Psoas muscle (tissue), 8 donors: ENCODE data around the gene MTA3. TPM values are rescaled to one million over a fixed set of nuclear protein-coding genes. Genes with fewer than 3 reads are reported as not detected.

Source experiments
- ATAC-seq, 4 donors: fragments of 200-7000 bp; cut with Tn5 transposase; one replicate each; pipeline ENCODE4 v1.9.1; 2020; ENCODE audit warnings: moderate library complexity in 3 of 4, mild to moderate bottlenecking in 2 of 4
- DNase-seq, 2 donors: peaks; one replicate each; pipeline ENCODE4 v3.0.0-alpha.2; 2020
- H3K27ac ChIP-seq: fragments of 200-600 bp; one replicate; pipeline ENCODE4 v1.8.0; 2022
- H3K27me3 ChIP-seq, 3 donors: fragments of 200-600 bp in 1 of 3; one replicate each; pipeline versions ENCODE4 v1.6.1 to v1.8.0; 2013 to 2022; ENCODE audit warnings: low read length in 2 of 3, mild to moderate bottlenecking in 2 of 3, moderate library complexity in 1 of 3; ENCODE audit not compliant: insufficient read depth in 3 of 3
- H3K36me3 ChIP-seq, 2 donors: fragments of 200-600 bp in 1 of 2; one replicate each; pipeline versions ENCODE4 v1.6.1 to v1.8.0; 2013 to 2022; ENCODE audit warnings: low read depth in 1 of 2, mild to moderate bottlenecking in 1 of 2, moderate library complexity in 1 of 2; ENCODE audit not compliant: insufficient read depth in 1 of 2
- H3K4me1 ChIP-seq: fragments of 200-600 bp; one replicate; pipeline ENCODE4 v1.8.0; 2022
- H3K4me3 ChIP-seq: fragments of 200-600 bp; one replicate; pipeline ENCODE4 v1.8.0; 2022; ENCODE audit warnings: mild to moderate bottlenecking
- H3K9me3 ChIP-seq: fragments of 200-600 bp; one replicate; pipeline ENCODE4 v1.8.0; 2022
- WGBS, 3 donors: extraction: QIAGEN DNeasy Blood & Tissue Kit; methylation state at CpG; one replicate each; pipeline versions ENCODE4 v1.1.6 to v1.1.7; 2013; 5-methylcytosine and 5-hydroxymethylcytosine counted together
- intact Hi-C, 2 donors: fragments of 100-400 bp; cut with DNase I; formaldehyde crosslinking; loops; one replicate each; pipeline versions ENCODE4 v1.11.0 to v1.14.2; 2022
- polyA plus RNA-seq, 3 donors: library from polyadenylated mRNA; stranded (reverse); fragments of 200-250 nt; gene quantifications; one replicate each; pipeline ENCODE4 v1.2.3, GENCODE V29; 2013
- total RNA-seq, 4 donors: library from RNA; stranded (reverse); fragmentation: NEBNext Ultra II Directional in 2 of 4; extraction: Animal tissue kit (Norgen Biotek cat#: 25700) in 2 of 4; gene quantifications; one replicate each; pipeline versions ENCODE4 v1.2.1 to v1.2.4, GENCODE V29; 2021 to 2023
- TF ChIP-seq, protein P1 (sequence below): fragments of 200-600 bp; IDR thresholded peaks from one replicate; pipeline ENCODE4 v1.8.0; 2022; ENCODE audit warnings: antibody characterized with exemption
- donor health status: healthy with polysubstance abuse.
- donor health status: DM: no; HTN: no; CAD: no; lungs with moderate emphysema.
- donor health status: Bipolar disorder and iron deficiency.
- donor health status: healthy.
- donor health status: DM: yes; HTN: yes; CAD: no.
- donor health status: DM: no; HTN: no; CAD: no.
- donor health status: DM: no; HTN: no; CAD: no.
- donor health status: DM: yes; HTN: yes; CAD: no.

The MTA3 gene
- total and polyA plus RNA-seq, 7 donors: 5.3 to 19.8 (median 10.7) TPM

DNA sequence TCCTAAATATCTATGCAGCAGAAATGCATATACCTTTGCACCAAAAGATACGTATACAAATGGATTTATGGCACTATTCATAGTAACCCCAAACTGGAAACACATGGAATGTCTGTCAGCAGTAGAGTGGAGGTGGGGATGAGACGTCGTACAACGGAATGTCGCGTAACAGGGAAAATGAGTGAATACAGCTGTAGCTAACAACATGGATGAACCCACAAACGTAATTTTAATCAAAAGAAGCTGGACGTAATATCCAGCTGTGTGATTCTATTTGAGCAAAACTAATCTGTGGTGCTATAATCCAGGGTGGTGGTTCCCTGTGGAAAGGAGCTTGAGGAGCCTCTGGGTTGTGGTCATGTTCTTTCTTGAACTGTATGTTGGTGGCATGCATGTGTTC lies 89.9 kb downstream of the MTA3 start:
- intact Hi-C loops: no loop called here
- Histone ChIP-seq H3K4me3 (no peak overlapping the region), H3K27ac (no peak overlapping the region), H3K36me3 (peaks cover 0 to 34% of the 10 kb centered on the region in 2 donors), H3K27me3 (no peaks in the 10 kb centered on the region), H3K9me3 (no peaks in the 10 kb centered on the region), H3K4me1 (no peaks in the 10 kb centered on the region)
- 82 to 94% (median 87%) methylated on average over 8 of the region's 8 CpGs for WGBS, 3 donors
- TF ChIP-seq, protein P1, sequence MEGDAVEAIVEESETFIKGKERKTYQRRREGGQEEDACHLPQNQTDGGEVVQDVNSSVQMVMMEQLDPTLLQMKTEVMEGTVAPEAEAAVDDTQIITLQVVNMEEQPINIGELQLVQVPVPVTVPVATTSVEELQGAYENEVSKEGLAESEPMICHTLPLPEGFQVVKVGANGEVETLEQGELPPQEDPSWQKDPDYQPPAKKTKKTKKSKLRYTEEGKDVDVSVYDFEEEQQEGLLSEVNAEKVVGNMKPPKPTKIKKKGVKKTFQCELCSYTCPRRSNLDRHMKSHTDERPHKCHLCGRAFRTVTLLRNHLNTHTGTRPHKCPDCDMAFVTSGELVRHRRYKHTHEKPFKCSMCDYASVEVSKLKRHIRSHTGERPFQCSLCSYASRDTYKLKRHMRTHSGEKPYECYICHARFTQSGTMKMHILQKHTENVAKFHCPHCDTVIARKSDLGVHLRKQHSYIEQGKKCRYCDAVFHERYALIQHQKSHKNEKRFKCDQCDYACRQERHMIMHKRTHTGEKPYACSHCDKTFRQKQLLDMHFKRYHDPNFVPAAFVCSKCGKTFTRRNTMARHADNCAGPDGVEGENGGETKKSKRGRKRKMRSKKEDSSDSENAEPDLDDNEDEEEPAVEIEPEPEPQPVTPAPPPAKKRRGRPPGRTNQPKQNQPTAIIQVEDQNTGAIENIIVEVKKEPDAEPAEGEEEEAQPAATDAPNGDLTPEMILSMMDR: no peak
- ATAC-seq: no peak
- no peak for DNase-seq

DNA sequence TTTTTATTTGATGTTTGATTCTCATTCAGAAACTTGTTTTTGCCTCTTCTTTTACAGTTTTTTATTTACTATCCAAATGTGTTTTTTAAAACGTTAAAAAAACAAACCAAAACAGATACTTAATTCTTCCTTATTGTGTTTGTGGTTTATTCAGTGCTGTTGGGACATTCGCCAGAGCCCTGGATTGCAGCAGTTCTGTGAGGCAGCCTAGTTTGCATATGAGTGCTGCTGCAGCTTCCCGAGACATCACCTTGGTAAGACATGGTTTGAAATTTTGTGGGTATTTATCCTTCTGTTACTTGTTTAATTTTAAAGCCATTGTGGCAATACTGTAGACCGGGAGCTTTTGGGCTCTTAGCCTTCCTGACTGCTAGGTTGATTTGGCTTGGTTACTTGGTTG lies 91.2 kb downstream of the MTA3 start:
- Histone ChIP-seq H3K27me3 (no peaks in the 10 kb centered on the region), H3K4me1 (no peaks in the 10 kb centered on the region), H3K4me3 (no peak overlapping the region), H3K27ac (no peak overlapping the region), H3K36me3 (peaks cover 0 to 34% of the 10 kb centered on the region in 2 donors), H3K9me3 (no peaks in the 10 kb centered on the region)
- DNase-seq (no peak), ATAC-seq (no peak)
- 70 to 75% (median 74%) methylated on average over 4 of the region's 4 CpGs for WGBS, 3 donors
- TF ChIP-seq, protein P1: no peak
- intact Hi-C loops: loop anchor here in 1 of 2 donors (5.0 kb wide), 1 partner anchor 147 kb away; no protein-coding TSS in a partner anchor

DNA sequence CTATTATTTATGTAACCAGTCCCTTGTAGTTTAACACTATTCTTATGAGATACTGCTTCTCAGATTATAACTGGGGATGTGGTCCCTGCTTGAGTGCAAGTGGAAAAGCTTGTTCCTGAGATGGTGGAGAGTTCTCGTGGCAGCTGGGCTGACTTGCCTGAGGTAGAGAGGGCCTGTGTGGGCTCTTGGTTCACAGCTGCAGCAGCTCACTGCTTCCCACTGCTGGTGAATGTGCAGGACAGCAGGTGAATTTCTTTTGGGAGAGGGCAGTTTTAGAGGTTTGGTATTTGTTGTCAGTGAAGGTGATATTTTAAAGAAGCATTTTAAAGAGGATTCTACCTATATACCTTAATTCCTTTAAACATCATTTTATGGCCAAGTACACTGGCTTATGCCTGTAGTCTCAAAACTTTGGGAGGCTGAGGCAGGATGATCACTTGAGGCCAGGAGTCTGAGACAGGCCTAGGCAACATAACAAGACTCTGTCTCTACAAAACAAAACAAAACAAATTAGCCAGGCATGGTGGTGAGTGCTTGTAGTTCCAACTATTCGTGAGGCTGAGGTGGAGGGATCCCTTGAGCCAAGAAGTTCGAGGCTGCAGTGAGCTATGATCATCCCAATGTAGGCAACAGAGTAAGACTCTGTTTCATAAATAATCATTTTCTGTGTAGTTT lies 94.8 kb downstream of the MTA3 start:
- WGBS, 3 donors: 25 to 41% (median 33%) methylated on average over 3 of the region's 3 CpGs
- DNase-seq: peak; percentile 47 to 76

DNA sequence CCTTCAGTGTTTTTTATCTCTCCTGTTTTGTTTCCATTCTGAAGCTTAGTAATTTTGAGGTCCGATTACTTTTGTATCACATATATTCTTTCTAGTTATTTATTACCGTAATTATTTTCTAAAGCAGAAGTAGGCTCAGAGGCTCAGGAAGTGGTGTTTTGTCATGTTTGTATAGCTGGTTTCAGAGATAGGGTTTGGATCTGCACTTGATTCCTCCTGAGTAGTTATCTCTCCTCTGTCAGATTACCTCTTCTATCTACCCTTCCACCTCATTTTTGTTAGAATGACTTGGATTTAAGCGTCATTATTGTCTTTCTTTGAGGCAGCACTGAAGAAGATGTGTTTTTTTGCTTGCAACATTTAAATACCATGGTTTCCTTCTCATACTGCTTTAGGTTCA lies 95.4 kb downstream of the MTA3 start:
- WGBS, 3 donors: 88 to 94% (median 94%) methylated on average over 3 of the region's 3 CpGs
- Histone ChIP-seq H3K27me3 (no peaks in the 10 kb centered on the region), H3K27ac (no peak overlapping the region), H3K9me3 (no peaks in the 10 kb centered on the region), H3K4me3 (no peak overlapping the region), H3K4me1 (no peaks in the 10 kb centered on the region), H3K36me3 (peaks cover 0 to 15% of the 10 kb centered on the region in 2 donors)
- TF ChIP-seq, protein P1: no peak
- ATAC-seq (no peak), DNase-seq (no peak)
- intact Hi-C loops: loop anchor here in 1 of 2 donors (2.0 to 5.0 kb wide), 2 partner anchors 152 to 169 kb away; no protein-coding TSS in a partner anchor

More for the DNA sequence above, 94.8 kb downstream of the MTA3 start:
- no peak overlapping the region for H3K27ac ChIP-seq
- intact Hi-C loops: loop anchor here in 1 of 2 donors (2.0 to 5.0 kb wide), 2 partner anchors 151 to 168 kb away; no protein-coding TSS in a partner anchor
- peaks cover 0 to 15% of the 10 kb centered on the region in 2 donors for H3K36me3 ChIP-seq
- TF ChIP-seq, protein P1: peak; percentile 94
- no peaks in the 10 kb centered on the region for H3K27me3 ChIP-seq
- H3K4me1 ChIP-seq: no peaks in the 10 kb centered on the region
- no peaks in the 10 kb centered on the region for H3K9me3 ChIP-seq
- no peak overlapping the region for H3K4me3 ChIP-seq
- ATAC-seq: peak; percentile 71 to 93 (median 88)
